Astrocyte (in vitro differentiated cells and primary cell): Measurements from ENCODE around the gene LRRC41.

Source experiments
- EZH2 ChIP-seq: IDR thresholded peaks from 2 replicates; pipeline ENCODE4 v1.6.1; 2012; ENCODE audit warnings: mild to moderate bottlenecking, low read length, inconsistent platforms; ENCODE audit not compliant: insufficient read depth
- TF ChIP-seq, protein P1 (sequence below): IDR thresholded peaks from 2 replicates; pipeline ENCODE4 v1.5.1; 2011; ENCODE audit warnings: low read depth, mild to moderate bottlenecking, inconsistent platforms, low read length, moderate library complexity; ENCODE audit not compliant: insufficient read depth

DNA sequence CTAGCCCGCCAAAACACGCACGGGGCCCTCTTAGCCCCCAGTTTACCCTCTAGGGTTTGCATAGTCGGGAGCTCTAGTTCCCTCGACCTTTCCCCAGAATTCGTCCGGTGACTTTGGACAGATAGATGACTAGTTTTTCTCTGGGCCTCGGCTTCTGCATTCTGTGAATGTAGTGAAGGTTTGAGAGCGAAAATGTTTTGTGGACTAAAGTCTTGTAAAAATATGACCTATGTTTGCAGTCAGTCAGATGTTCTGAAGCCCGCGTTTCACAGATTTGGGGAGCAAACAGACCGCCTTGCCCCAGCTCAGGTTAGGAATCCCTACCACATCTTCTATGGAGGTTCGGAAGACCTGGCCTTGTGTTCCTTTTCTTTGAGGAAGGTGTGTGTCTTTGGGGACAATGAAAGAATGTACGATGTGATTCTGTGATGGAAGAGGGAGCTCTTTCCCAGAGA, 483 bp upstream of the LRRC41 start:
- TF ChIP-seq, protein P1, sequence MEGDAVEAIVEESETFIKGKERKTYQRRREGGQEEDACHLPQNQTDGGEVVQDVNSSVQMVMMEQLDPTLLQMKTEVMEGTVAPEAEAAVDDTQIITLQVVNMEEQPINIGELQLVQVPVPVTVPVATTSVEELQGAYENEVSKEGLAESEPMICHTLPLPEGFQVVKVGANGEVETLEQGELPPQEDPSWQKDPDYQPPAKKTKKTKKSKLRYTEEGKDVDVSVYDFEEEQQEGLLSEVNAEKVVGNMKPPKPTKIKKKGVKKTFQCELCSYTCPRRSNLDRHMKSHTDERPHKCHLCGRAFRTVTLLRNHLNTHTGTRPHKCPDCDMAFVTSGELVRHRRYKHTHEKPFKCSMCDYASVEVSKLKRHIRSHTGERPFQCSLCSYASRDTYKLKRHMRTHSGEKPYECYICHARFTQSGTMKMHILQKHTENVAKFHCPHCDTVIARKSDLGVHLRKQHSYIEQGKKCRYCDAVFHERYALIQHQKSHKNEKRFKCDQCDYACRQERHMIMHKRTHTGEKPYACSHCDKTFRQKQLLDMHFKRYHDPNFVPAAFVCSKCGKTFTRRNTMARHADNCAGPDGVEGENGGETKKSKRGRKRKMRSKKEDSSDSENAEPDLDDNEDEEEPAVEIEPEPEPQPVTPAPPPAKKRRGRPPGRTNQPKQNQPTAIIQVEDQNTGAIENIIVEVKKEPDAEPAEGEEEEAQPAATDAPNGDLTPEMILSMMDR = no peak
- TF ChIP-seq EZH2 = no peak
